ENCODE measurements around the gene MMP7.

- TF ChIP-seq, protein P1, sequence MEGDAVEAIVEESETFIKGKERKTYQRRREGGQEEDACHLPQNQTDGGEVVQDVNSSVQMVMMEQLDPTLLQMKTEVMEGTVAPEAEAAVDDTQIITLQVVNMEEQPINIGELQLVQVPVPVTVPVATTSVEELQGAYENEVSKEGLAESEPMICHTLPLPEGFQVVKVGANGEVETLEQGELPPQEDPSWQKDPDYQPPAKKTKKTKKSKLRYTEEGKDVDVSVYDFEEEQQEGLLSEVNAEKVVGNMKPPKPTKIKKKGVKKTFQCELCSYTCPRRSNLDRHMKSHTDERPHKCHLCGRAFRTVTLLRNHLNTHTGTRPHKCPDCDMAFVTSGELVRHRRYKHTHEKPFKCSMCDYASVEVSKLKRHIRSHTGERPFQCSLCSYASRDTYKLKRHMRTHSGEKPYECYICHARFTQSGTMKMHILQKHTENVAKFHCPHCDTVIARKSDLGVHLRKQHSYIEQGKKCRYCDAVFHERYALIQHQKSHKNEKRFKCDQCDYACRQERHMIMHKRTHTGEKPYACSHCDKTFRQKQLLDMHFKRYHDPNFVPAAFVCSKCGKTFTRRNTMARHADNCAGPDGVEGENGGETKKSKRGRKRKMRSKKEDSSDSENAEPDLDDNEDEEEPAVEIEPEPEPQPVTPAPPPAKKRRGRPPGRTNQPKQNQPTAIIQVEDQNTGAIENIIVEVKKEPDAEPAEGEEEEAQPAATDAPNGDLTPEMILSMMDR (IDR thresholded peaks at IDR 0.05; ENCODE audit: low read length): no peak
- no peak for TF ChIP-seq EZH2 (IDR thresholded peaks at IDR 0.05; ENCODE audit: borderline replicate concordance, low read length)
These were observed 31.1 kb upstream of the MMP7 start for GRCh38 chr11:102561636-102562035.
